Fibroblast of lung (primary cell): ENCODE data around the gene TTC17.

Experiments
- CTCF ChIP-seq, 2 donors: IDR thresholded peaks in 1 of 2; conservative IDR thresholded peaks in 1 of 2; 1 replicate in 1 of 2; 2 replicates in 1 of 2; pipeline ENCODE4 v1.5.1; 2011 to 2012; ENCODE audit warnings: low read length in 2 of 2, control low read depth in 1 of 2, inconsistent platforms in 1 of 2, low read depth in 1 of 2, mild to moderate bottlenecking in 1 of 2
- EZH2 ChIP-seq: IDR thresholded peaks from 2 replicates; pipeline ENCODE4 v1.5.1; 2012; ENCODE audit warnings: low read length, control low read depth, mild to moderate bottlenecking; ENCODE audit errors: missing control alignments

- TF ChIP-seq CTCF (conservative IDR thresholded peaks at IDR 0.05 in 1 of 2, IDR thresholded peaks at IDR 0.05 in 1 of 2; ENCODE audit: low read depth in 1 of 2, low read length in 2 of 2): no peak
- TF ChIP-seq EZH2: no peak
These were observed 162.8 kb downstream of the TTC17 start for GRCh38 chr11:43521471-43521870.
